Right kidney (tissue), 1 donor: Measurements from ENCODE around the gene GPER1.
A peak's percentile ranks its signal among the peaks of the same experiment; 100 is the strongest.
"Not testable (repeated sequence)": the region's sequence is repeated elsewhere in the genome, so short reads cannot be mapped to it uniquely, and the experiment has no call there.

Experiments used
- DNase-seq: peaks from one replicate; pipeline ENCODE4 v3.0.0-alpha.2; 2016

Gene GPER1

DNA sequence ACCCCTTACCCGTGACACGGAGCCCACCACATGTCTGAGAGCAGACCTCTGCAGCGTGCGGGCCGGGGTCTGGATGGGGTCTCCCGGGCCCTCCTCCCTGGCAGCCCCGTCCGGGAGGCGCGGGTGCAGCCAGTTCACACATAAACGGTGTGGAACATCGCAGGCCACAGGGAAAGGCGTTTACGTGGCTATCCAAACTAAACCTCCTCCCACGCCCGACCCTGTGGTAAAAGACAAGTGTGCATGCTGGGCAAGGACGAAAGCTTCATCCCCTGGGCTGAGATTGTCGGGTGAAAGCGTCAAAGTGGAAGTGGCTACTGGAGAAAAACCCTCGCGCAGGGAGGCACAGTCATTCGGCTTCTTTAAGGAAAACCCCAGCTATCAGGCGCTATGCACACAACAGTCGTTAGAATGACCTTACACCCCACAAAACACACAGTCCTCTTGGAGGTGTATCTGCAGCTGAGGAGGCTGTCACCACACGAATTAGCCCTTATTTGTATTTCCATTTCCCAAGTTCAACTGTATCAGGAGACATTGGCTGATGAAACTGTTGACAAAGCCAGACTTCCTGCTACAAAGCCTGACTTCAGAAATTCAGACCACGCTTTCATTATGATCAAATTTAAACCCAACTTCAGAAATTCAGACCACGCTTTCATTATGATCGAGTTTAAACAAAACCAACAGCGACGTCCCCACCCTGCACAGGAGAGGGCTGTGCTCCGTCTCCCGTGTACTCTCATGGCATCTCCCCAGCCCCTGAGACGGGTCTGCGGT lies 15.3 kb downstream of the GPER1 start:
- DNase-seq: peak; percentile 4

DNA sequence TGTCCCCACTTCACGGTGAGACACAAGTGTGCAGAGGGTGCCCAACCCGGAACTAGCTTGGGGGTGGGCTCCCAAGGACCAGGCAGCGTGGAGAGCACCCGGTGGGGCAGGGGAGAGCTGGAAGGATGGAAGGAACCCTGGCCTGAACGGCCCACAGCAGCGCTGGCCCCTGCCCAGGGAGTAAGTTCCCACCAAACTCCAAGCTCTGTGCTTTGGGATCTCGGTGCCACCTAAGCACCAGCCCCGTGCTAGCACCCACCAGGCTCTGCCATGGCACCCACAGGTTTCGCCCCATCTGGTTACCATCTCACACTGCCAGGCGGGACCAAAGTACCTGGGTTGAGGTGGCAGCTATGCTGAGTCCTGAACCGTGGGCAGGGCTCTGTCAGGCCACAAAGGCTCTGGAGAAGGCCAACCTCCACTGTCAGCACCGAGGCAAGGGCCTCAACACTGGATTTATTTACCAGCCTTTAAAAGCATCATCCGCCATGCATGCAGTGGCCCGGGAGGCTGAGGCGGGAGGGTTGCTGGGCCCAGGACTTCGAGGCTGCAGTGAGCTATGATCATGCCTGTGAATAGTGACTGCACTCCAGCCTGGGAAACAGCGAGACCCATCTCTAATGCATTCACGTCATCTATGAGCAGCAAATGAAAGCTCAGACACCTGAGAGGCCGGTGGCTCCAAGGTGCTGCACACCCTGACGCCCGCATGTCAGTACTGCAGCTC lies 16.0 kb downstream of the GPER1 start:
- peak; percentile 1 for DNase-seq

DNA sequence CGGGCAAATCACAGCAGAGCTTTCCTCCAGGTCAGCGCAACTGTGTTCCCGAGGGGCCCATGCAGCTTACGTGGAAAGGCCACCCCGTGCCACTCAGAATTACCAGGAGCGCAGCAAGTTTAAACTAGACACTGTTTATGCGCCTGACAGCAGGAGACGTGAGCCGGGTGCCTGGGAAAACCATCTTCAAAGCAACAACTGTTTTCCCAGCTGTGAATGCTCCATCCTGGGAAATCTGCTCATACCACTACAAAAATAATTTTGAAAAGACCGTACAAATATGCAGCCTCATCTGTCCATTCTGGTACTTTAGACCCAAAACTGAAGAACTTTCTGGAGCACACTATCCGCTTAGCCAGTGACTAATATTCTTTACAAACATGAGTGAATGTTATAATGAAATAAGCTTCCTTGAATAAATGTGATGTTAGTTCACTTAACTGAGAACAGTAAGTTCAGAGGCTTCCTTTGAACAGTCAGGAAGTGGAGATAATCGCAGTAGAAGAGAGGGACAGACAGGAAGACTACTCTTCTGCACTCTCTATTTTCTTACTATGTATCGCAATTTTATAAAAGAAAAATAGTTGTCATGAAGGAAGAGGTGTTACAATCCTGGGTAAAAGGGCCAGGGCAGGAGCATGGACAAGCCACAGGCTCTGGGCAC lies 16.7 kb downstream of the GPER1 start:
- DNase-seq: peak; percentile 4

DNA sequence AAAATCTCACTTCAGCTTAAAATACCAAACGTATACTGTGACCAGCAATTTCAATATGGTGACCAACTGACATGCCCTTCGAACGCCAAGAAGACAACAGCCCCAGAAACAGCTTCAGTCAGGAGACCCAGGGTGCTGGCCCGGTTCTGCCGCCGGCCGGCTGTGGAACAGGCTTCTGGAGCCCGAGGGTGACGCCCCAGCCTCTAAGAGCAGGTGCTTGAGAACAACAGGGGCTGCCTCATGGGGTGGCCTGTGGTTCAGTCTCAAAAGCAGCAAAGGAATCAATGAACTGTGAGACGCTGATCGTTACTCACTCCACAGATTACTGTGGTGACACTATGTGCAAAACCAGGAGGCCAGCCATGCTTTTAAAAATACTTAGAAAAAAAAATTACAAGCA lies 17.3 kb downstream of the GPER1 start:
- DNase-seq: no peak

DNA sequence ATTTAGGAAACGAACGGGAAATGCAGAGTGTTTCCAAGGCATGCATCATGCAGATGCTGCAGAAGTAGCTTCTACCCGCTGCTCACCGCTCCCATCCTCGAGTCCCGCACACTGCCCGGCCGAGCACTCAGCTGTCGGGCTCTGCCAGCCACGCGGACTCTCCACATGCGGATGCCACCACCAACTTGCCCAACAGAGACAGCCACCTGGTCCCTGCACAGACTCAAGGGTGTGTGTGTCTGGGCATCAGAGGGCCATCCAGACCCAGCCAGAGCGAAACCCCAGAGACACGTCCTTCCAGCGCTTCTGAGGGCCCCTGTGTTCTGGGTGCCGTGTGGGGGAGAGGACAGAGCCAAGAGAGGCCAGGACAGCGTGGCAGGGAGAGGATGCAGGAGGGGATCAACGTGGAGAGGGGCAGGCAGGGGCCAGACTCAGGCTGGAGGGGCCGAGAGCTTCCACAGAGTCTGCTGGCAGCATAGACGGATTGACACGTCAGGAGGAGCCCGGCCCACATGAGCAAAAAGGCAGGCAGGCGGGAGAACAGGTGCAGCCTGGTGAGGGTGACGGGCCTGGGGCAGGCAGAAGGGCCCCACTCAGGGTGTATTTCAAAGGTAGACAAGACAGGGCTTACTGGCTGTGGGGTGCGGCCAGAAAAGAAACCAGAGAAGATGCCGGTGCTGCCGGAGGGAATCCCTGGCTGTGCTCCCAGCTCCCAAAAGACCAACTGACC lies 18.3 kb downstream of the GPER1 start:
- DNase-seq: no peak

DNA sequence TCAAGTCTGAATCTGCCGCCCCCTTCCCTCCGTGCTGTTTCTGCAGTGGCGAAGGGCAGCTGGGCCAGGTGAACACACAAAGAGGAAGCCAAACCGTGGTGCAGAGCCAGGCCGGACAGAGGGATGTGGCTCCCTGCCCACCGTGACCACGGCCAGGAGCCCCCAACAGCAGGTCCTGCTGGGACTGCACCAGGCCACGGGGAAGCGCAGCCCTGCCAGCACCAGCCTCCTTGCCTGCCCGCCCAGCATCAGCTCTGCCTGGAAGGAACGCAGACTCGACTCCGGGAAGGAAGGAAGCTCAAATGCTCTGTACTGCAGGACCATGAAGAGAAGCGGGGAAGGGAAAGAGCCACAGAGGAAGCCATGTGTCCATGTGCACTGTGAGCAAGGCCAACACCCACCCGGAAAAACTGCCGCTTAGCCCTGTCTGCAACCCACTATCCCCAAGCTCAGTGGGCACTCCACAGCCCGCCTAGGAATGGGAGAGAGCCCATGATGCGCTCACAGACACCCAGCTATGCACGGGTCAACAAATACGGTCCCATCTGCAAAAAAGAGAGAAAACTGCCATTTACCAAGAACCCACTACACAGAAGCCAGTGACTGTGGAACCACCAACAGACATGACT lies 19.0 kb downstream of the GPER1 start:
- DNase-seq: no peak

DNA sequence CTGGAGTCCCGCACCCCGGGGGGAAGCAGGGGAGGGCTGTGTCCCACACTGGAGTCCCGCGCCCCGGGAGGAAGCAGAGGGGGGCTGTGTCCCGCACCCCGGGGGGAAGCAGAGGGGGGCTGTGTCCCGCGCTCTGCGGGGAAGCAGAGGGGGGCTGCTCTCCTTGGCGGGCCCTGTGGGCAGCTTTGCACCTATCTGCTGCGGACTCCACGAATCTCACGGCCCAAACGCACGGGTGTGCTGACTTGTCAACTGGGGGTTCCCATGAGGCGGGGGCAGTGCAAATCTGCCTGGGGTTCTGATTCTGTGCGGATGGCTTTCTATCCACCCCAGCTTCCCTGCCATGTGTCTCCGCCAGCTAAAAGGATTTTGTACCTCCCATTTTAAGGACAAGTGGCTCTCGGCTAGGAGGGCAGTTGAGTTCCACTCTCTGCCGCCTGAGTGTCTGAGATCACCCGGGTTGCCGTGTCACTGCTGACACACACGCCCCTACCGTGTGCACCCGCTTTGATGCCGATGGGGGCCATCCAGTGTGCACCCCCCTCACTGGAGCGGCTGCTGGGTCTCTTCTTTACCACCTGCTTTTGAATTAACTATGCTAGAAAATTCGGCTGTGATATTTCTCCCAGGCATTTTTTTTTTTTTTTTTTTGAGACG lies 20.5 kb downstream of the GPER1 start:
- DNase-seq: no peak

DNA sequence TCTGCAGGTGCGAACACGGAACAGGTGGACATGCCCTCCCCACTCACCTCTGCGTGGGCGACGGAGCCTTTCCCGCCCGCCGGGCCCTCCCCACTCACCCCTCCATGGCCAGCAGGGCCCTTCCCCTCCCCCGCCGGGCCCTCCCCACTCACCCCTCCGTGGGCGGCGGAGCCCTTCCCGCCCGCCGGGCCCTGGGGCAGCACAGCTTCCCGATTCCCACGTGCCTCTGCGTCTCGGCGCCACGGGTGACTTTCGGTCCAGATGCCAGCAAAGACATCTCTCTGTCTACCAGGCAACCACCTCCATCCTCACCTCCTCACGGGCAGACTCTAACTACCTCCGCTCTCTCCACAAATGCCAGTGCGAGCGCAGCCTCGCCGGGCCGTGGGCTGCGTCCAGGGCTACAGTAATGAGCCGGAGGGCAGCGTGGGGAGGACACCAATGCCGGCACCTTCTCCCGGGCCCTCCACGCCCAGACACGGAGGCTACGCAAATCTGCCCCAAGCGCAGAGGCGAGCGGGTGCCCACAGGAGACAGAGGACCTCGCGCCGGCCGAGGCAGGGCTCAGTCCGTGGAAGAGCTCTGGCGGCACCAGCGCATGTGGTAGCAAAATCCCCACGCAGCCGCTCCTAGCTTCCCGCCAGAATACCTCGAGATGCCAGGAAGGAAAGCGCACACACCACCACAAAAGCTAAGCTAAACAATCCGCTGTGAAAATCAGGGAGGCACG lies 21.8 kb downstream of the GPER1 start:
- no peak for DNase-seq

DNA sequence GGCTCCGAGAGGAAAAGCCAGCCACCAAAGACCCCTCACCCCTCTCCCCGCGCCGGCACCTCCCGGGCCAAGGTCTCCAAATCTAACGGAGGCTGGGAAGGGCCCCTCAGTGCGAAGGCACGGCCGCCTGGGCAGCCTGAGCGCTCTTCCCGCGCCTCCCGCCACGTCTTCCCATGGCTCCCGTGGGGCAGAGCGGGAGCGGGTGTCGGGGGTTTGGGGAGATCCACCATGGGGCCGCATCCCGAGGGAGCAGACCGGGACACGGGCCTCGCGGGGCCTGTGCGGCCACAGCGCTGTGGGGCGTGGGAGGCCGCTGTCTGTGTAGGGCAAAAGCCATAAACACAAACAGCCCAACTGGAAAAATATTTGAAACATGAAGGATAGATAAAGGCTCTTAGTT lies 22.4 kb downstream of the GPER1 start:
- DNase-seq: no peak

DNA sequence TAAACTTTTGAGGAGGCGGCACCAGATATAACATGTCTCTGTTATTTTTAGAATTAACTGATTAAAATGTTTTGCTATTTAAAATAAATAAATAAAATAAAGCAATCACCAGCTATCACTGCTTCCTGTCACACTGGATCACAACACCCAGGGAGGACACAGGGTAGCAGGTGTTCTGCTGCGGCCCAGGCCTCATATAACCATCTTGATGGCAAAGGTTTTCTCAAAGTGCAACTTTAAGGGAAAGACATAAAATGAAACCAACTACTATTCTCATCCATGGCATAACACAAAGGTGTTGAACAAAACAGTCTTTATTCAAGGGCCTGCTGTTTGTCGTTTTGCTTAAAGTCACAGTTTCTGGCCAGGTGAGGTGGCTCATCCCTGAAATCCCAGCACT lies 23.2 kb downstream of the GPER1 start:
- DNase-seq: no peak

DNA sequence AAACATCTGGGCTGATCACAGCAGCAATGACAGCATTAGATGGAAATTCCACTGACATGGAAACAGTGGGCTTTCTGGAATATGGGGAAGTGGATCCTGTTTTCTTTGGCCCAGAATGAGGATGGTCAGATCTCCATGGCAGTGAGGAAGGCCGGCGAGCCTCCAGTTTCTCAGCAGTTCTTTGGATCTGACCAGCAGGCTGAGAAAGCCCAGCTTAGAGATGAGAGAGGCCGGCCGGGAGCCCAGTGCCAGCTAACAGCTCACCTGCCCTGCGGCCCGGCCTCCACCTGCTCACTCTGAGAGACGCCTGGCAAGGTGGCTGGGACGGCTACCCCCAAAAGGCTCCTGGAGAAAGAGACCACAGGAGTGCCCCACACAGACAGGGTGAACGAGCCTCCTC lies 24.2 kb downstream of the GPER1 start:
- DNase-seq: no peak

DNA sequence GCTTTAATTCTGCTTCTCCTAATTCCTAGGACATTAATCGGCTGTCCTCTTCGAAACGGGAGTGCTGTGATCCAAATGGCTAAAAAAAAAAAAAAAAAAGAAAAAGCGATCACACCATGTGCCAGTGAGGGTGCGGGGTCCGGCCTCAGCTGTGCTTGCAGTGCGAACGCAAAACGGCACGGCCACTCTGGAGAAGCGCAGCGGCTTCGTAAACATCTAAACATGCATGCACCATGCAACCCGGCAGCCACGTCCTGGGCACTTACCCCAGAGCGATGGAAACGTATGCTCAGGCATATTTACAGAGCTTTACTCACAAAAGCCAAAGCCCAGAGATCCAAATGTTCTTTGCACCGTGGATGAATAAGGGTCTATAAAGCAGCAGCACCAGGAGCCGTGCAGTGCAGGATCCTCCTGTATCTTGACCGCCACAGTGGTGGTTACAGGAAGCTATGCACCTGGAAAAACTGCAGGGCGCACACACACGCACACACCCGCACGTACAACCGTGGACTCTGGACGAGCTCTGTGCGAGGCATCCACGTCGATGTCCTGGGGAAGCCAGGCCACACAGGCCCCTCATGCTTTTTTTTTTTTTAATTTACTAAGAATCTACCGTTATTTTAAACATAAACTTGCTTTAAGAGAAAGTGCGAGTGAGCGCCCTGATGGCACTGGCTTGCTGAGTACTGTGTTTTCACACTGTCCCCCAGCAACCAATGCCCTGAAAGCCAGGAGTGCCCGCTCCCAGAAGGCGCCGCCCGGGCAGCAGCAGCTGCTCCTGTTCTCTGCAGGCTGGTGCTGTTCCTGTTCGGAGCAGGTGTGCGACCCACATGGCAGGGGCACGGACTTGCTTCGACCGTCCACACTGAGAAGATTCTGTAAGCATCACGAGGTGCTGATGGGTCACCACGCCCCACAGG lies 25.0 kb downstream of the GPER1 start:
- DNase-seq: no peak

DNA sequence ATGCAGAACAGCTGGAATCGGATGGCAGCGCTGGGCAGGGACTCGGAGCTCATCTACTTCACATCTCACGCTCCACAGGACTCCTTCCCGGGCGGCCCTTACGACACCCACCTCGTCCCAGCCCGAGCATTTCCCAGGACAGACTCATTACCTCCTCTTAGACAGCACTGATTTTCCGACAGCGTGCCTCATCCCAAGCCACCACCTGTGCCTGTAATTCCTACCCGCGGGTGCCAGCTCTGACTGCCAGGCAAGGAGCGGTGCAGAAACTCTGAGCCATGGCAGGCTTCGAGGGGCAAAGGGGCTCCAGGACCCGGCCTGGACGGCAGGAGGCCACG lies 25.6 kb downstream of the GPER1 start:
- DNase-seq: no peak

DNA sequence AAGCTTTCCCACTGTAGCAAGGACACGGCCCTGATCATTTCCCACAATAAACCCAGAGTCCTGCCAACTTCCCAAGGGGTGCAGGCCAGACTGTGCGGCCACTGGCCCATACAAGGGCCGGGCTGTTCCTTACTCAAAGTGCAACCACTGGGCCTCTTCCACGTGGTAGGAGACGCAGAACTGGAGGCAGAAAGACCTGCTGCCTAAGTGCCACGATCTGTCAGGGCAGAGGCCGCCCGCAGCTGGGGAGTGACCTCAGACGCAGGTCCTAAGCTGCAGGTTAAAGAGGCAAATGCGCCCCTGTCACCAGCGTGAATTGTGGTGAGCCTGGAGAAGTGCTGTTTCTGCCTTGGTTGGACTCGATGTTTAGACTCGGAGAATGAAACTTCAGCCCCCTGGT lies 26.2 kb downstream of the GPER1 start:
- DNase-seq: no peak

DNA sequence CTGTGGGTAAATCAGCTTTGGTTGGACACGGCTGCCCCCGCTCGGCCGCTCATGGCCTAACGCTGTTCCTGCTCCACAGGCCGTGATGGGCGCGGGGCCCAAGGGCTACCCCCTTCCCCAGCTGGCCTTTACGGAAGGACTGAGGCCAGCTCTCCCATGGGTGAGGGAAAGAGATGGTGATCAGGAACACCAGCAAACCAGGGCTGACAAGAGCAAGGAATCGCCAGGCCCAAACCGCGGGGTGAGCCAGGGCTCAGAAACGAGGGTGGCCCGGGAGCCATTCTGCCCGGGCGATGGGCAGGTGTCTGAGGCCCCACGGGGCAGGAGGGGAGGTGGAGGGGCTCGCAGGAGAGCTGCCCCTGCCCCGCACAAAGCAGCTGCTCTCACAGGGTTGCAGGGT lies 26.6 kb downstream of the GPER1 start:
- DNase-seq: no peak

DNA sequence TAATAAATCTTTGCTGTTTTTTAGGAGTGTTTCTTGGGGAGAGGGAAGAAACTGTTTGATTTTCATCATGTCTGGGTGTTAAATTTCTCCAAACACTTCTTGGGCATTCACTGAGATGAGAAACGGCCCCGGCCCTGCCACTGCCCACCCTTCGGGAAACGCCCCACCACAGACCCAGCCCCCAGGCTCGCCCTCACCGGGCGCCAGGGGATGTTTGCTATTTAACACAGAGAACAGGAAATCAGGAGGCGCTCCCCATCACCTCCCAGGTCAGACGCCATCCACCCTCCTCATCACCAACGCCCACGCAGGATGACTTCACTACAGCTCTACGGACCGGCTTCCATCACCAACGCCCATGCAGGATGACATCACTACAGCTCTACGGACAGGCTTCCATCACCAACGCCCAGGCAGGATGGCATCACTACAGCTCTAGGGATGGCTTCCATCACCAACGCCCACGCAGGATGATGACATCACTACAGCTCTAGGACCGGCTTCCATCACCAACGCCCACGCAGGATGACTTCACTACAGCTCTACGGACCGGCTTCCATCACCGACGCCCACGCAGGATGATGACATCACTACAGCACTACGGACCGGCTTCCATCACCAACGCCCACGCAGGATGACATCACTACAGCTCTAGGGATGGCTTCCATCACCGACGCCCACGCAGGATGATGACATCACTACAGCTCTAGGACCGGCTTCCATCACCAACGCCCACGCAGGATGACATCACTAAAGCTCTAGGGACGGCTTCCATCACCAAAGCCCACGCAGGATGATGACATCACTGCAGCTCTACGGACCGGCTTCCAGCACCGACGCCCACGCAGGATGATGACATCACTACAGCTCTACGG lies 27.5 kb downstream of the GPER1 start:
- not testable (repeated sequence) for DNase-seq

DNA sequence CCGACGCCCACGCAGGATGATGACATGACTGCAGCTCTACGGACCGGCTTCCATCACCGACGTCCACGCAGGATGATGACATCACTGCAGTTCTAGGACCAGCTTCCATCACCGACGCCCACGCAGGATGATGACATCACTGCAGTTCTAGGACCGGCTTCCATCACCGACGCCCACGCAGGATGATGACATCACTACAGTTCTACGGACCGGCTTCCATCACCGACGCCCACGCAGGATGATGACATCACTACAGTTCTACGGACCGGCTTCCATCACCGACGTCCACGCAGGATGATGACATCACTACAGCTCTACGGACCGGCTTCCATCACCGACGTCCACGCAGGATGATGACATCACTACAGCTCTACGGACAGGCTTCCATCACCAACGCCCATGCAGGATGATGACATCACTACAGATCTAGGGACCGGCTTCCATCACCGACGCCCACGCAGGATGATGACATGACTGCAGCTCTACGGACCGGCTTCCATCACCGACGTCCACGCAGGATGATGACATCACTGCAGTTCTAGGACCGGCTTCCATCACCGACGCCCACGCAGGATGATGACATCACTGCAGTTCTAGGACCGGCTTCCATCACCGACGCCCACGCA lies 28.6 kb downstream of the GPER1 start:
- not testable (repeated sequence) for DNase-seq

DNA sequence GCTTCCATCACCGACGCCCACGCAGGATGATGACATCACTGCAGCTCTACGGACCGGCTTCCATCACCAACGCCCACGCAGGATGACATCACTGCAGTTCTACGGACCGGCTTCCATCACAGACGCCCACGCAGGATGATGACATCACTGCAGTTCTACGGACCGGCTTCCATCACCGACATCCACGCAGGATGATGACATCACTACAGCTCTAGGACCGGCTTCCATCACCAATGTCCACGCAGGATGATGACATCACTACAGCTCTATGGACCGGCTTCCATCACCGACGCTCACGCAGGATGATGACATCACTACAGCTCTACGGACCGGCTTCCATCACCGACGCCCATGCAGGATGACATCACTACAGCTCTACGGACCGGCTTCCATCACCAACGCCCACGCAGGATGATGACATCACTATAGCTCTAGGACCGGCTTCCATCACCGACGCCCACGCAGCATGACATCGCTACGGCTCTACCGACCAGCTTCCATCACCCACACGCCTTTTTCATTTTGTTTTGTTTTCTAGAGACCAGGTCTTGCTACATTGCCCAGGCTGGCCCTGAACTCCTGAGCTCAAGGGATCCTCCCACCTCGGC lies 29.5 kb downstream of the GPER1 start:
- no peak for DNase-seq
